Stimulated activated CD8-positive, alpha-beta memory T cell treated with anti-CD3 and anti-CD28 coated beads, Interleukin-15, amount 100 ng/mL, for 48 hours (primary cell): ENCODE results near the gene CRYBB3.
"Not testable (repeated sequence)": the region's sequence is repeated elsewhere in the genome, so short reads cannot be mapped to it uniquely, and the experiment has no call there.

Experiments
- DNase-seq, 2 donors: peaks; one replicate each; pipeline ENCODE4 v3.0.0-alpha.2; 2020; ENCODE audit warnings: low read depth in 2 of 2

CRYBB3 gene

GRCh38 chr22:25205847-25206246 is 6.2 kb downstream of the CRYBB3 start:
- no peak for DNase-seq

GRCh38 chr22:25206998-25207397 is 7.3 kb downstream of the CRYBB3 start:
- DNase-seq, result no peak

- DNase-seq, result no peak
Measured at GRCh38 chr22:25207553-25208157, 8.0 kb downstream of the CRYBB3 start.

- DNase-seq, result no peak
Measured at GRCh38 chr22:25208328-25208727, 8.7 kb downstream of the CRYBB3 start.

- no peak for DNase-seq
Measured at GRCh38 chr22:25208743-25209505, 9.3 kb downstream of the CRYBB3 start.

- DNase-seq, result no peak
Measured at GRCh38 chr22:25210793-25211192, 11.1 kb downstream of the CRYBB3 start.

GRCh38 chr22:25212337-25212736 is 12.7 kb downstream of the CRYBB3 start:
- no peak for DNase-seq

- DNase-seq, result no peak
Measured at GRCh38 chr22:25213221-25213620, 13.6 kb downstream of the CRYBB3 start.

- DNase-seq, result no peak
Measured at GRCh38 chr22:25216230-25216629, 16.6 kb downstream of the CRYBB3 start.

- DNase-seq, result no peak
Measured at GRCh38 chr22:25219211-25219689, 19.6 kb downstream of the CRYBB3 start, which contains the start of gene CRYBB2. TSS of gene CRYBB2 (plus strand) at chr22:25219639. CDS start at chr22:25221430, 1,791 bp downstream.

GRCh38 chr22:25219948-25220442 is 20.3 kb downstream of the CRYBB3 start:
- no peak for DNase-seq

GRCh38 chr22:25221790-25222189 is 22.1 kb downstream of the CRYBB3 start:
- DNase-seq, result no peak

- DNase-seq, result no peak
Measured at GRCh38 chr22:25223269-25223850, 23.7 kb downstream of the CRYBB3 start.

GRCh38 chr22:25228822-25229221 is 29.2 kb downstream of the CRYBB3 start:
- no peak for DNase-seq

GRCh38 chr22:25230760-25231159 is 31.1 kb downstream of the CRYBB3 start:
- DNase-seq, result not testable (repeated sequence)

- DNase-seq, result no peak
Measured at GRCh38 chr22:25232301-25232700, 32.6 kb downstream of the CRYBB3 start.

GRCh38 chr22:25233706-25234105 is 34.0 kb downstream of the CRYBB3 start:
- DNase-seq, result not testable (repeated sequence)

- peak; percentile 60 to 67 for DNase-seq
Measured at GRCh38 chr22:25235547-25236290, 36.1 kb downstream of the CRYBB3 start.

GRCh38 chr22:25236417-25236816 is 36.8 kb downstream of the CRYBB3 start:
- no peak for DNase-seq

- no peak for DNase-seq
Measured at GRCh38 chr22:25237503-25237902, 37.8 kb downstream of the CRYBB3 start.

GRCh38 chr22:25238058-25238457 is 38.4 kb downstream of the CRYBB3 start:
- DNase-seq, result not testable (repeated sequence)

GRCh38 chr22:25255169-25255568 is 55.5 kb downstream of the CRYBB3 start:
- DNase-seq, result not testable (repeated sequence)
